Measurements from ENCODE around the gene ULBP2. TPM values are rescaled to one million over a fixed set of nuclear protein-coding genes. Genes with fewer than 3 reads are reported as not detected.
"Not testable (repeated sequence)": the region's sequence is repeated elsewhere in the genome, so short reads cannot be mapped to it uniquely, and the experiment has no call there.

ULBP2 gene
- total RNA-seq, 1 experiment from 2014 or later: 4.2 TPM

GRCh38 chr6:149967591-149967990 is 25.8 kb downstream of the ULBP2 start:
- no peaks in the 10 kb centered on the region for H3K9me3 ChIP-seq (ENCODE audit: low read depth, low read length, poor library complexity, severe bottlenecking)
- intact Hi-C loops (cut with micrococcal nuclease; ENCODE audit: unreplicated experiment): no loop called here
- BruUV-seq (replicated peaks): no TSS peak
- H3K4me1 ChIP-seq (ENCODE audit: insufficient read depth, low read length, poor library complexity, severe bottlenecking): peaks cover 7% of the 10 kb centered on the region
- no peak for DNase-seq (ENCODE audit: low spot score)
- H3K27ac ChIP-seq (ENCODE audit: low read depth, low read length, poor library complexity, severe bottlenecking): no peak overlapping the region
- POLR2A ChIA-PET (ENCODE audit: low non-redundant PET): no interaction called here
- H3K27me3 ChIP-seq (replicated peaks; ENCODE audit: insufficient read depth, low read depth, low read length, poor library complexity): peaks cover 18% of the 10 kb centered on the region
- CTCF ChIA-PET: no interaction called here
- H3K4me3 ChIP-seq (ENCODE audit: low read depth, low read length, poor library complexity, severe bottlenecking): no peak overlapping the region
- no peak for TF ChIP-seq EZH2 (IDR thresholded peaks at IDR 0.05; ENCODE audit: borderline replicate concordance, low read depth, low read length, poor library complexity, severe bottlenecking)
- TF ChIP-seq, protein P1, sequence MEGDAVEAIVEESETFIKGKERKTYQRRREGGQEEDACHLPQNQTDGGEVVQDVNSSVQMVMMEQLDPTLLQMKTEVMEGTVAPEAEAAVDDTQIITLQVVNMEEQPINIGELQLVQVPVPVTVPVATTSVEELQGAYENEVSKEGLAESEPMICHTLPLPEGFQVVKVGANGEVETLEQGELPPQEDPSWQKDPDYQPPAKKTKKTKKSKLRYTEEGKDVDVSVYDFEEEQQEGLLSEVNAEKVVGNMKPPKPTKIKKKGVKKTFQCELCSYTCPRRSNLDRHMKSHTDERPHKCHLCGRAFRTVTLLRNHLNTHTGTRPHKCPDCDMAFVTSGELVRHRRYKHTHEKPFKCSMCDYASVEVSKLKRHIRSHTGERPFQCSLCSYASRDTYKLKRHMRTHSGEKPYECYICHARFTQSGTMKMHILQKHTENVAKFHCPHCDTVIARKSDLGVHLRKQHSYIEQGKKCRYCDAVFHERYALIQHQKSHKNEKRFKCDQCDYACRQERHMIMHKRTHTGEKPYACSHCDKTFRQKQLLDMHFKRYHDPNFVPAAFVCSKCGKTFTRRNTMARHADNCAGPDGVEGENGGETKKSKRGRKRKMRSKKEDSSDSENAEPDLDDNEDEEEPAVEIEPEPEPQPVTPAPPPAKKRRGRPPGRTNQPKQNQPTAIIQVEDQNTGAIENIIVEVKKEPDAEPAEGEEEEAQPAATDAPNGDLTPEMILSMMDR (conservative IDR thresholded peaks at IDR 0.05; ENCODE audit: low read depth, low read length): no peak
- no peaks in the 10 kb centered on the region for H3K36me3 ChIP-seq (ENCODE audit: insufficient read depth, low read length, poor library complexity, severe bottlenecking)

DNA sequence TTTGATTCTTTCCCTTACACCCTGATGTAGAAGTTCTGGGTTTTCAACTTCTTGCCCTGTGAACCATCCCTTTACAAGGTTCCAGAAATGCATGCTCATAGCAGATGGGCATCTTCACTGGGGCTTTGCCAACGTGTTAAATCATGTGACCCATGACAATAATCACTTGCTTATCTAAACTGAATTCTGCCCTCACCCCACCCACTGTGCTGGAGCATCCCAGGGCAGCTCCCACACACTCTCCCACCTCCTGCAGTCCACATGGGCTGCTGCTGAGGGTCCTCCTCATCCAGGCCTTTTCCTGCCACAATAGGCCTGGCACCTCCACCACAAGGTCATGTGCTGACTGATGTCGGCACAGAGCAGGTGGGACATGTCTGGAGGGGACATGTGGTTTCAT is 26.2 kb downstream of the ULBP2 start:
- CTCF ChIA-PET: not testable (repeated sequence)

DNA sequence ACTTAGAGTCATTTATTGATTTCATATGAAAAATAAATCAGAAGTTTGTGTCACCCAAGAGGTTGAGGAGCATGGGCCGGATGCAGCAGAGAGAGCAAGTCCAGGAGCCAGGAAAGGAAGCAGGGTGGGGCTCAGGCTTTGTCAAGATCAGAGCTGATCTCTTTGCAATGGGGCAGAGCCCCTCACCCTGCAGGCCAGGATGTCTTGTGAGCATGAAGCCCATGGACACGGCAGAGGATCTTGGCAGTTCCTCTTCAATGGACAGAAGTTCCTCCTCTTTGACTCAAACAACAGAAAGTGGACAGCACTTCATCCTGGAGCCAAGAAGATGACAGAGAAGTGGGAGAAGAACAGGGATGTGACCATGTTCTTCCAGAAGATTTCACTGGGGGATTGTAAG is 27.1 kb downstream of the ULBP2 start:
- peaks cover 19% of the 10 kb centered on the region for H3K27me3 ChIP-seq (replicated peaks; ENCODE audit: insufficient read depth, low read depth, low read length, poor library complexity)
- H3K4me3 ChIP-seq (ENCODE audit: low read depth, low read length, poor library complexity, severe bottlenecking); intact Hi-C loops (cut with micrococcal nuclease; ENCODE audit: unreplicated experiment); H3K4me1 ChIP-seq (ENCODE audit: insufficient read depth, low read length, poor library complexity, severe bottlenecking); CTCF ChIA-PET; H3K36me3 ChIP-seq (ENCODE audit: insufficient read depth, low read length, poor library complexity, severe bottlenecking); DNase-seq (ENCODE audit: low spot score); H3K27ac ChIP-seq (ENCODE audit: low read depth, low read length, poor library complexity, severe bottlenecking); POLR2A ChIA-PET (ENCODE audit: low non-redundant PET); BruUV-seq (replicated peaks); H3K9me3 ChIP-seq (ENCODE audit: low read depth, low read length, poor library complexity, severe bottlenecking): not testable (repeated sequence)

More for the DNA sequence above, 26.2 kb downstream of the ULBP2 start:
- H3K9me3 ChIP-seq (ENCODE audit: low read depth, low read length, poor library complexity, severe bottlenecking); POLR2A ChIA-PET (ENCODE audit: low non-redundant PET); H3K4me3 ChIP-seq (ENCODE audit: low read depth, low read length, poor library complexity, severe bottlenecking); H3K36me3 ChIP-seq (ENCODE audit: insufficient read depth, low read length, poor library complexity, severe bottlenecking); DNase-seq (ENCODE audit: low spot score); H3K4me1 ChIP-seq (ENCODE audit: insufficient read depth, low read length, poor library complexity, severe bottlenecking); H3K27ac ChIP-seq (ENCODE audit: low read depth, low read length, poor library complexity, severe bottlenecking); intact Hi-C loops (cut with micrococcal nuclease; ENCODE audit: unreplicated experiment); BruUV-seq (replicated peaks): not testable (repeated sequence)
- peaks cover 18% of the 10 kb centered on the region for H3K27me3 ChIP-seq (replicated peaks; ENCODE audit: insufficient read depth, low read depth, low read length, poor library complexity)

- DNase-seq (ENCODE audit: low spot score): no peak
- Histone ChIP-seq H3K4me1 (ENCODE audit: insufficient read depth, low read length, poor library complexity, severe bottlenecking) (no peaks in the 10 kb centered on the region), H3K27me3 (replicated peaks; ENCODE audit: insufficient read depth, low read depth, low read length, poor library complexity) (peaks cover 19% of the 10 kb centered on the region), H3K27ac (ENCODE audit: low read depth, low read length, poor library complexity, severe bottlenecking) (no peak overlapping the region), H3K4me3 (ENCODE audit: low read depth, low read length, poor library complexity, severe bottlenecking) (no peak overlapping the region), H3K9me3 (ENCODE audit: low read depth, low read length, poor library complexity, severe bottlenecking) (no peaks in the 10 kb centered on the region), H3K36me3 (ENCODE audit: insufficient read depth, low read length, poor library complexity, severe bottlenecking) (no peaks in the 10 kb centered on the region)
- ChIA-PET CTCF (no interaction called here), POLR2A (ENCODE audit: low non-redundant PET) (no interaction called here)
- intact Hi-C loops (cut with micrococcal nuclease; ENCODE audit: unreplicated experiment): no loop called here
- BruUV-seq (replicated peaks): no TSS peak
- no peak for TF ChIP-seq EZH2 (IDR thresholded peaks at IDR 0.05; ENCODE audit: borderline replicate concordance, low read depth, low read length, poor library complexity, severe bottlenecking)
- TF ChIP-seq, protein P1 (conservative IDR thresholded peaks at IDR 0.05; ENCODE audit: low read depth, low read length): no peak
These were observed 27.8 kb downstream of the ULBP2 start for GRCh38 chr6:149969635-149970034.

- CTCF ChIA-PET: not testable (repeated sequence)
These were observed 32.6 kb downstream of the ULBP2 start for GRCh38 chr6:149974394-149974793.

More at GRCh38 chr6:149974394-149974793, 32.6 kb downstream of the ULBP2 start:
- H3K27ac ChIP-seq (ENCODE audit: low read depth, low read length, poor library complexity, severe bottlenecking); POLR2A ChIA-PET (ENCODE audit: low non-redundant PET); H3K4me3 ChIP-seq (ENCODE audit: low read depth, low read length, poor library complexity, severe bottlenecking); intact Hi-C loops (cut with micrococcal nuclease; ENCODE audit: unreplicated experiment); BruUV-seq (replicated peaks); H3K4me1 ChIP-seq (ENCODE audit: insufficient read depth, low read length, poor library complexity, severe bottlenecking); H3K9me3 ChIP-seq (ENCODE audit: low read depth, low read length, poor library complexity, severe bottlenecking); H3K36me3 ChIP-seq (ENCODE audit: insufficient read depth, low read length, poor library complexity, severe bottlenecking); DNase-seq (ENCODE audit: low spot score): not testable (repeated sequence)
- H3K27me3 ChIP-seq (replicated peaks; ENCODE audit: insufficient read depth, low read depth, low read length, poor library complexity): peaks cover 47% of the 10 kb centered on the region
